Kidney (tissue), 22 donors: Measurements from ENCODE around the gene ZFP36L1. TPM values are rescaled to one million over a fixed set of nuclear protein-coding genes. Genes with fewer than 3 reads are reported as not detected.

Experiments used
- DNase-seq, 5 donors: peaks; one replicate each; pipeline ENCODE4 v3.0.0-alpha.2; 2013 to 2020
- FAIRE-seq: peaks from 2 replicates; lab custom pipeline; 2012; peaks lifted over from hg19 to GRCh38; lab: Jason Lieb, UNC
- H3K27ac ChIP-seq, 2 donors: one replicate each; pipeline ENCODE4 v1.7.0; 2013; ENCODE audit warnings: low read depth in 2 of 2, low read length in 2 of 2, inconsistent platforms in 1 of 2
- H3K27me3 ChIP-seq: one replicate; pipeline ENCODE4 v1.7.1; 2013; ENCODE audit warnings: low read length, inconsistent platforms; ENCODE audit not compliant: control insufficient read depth, insufficient read depth
- H3K36me3 ChIP-seq, 3 donors: one replicate each; pipeline versions ENCODE4 v1.7.0 to v1.7.1; 2013; ENCODE audit warnings: low read length in 3 of 3, control low read depth in 1 of 3, inconsistent platforms in 1 of 3; ENCODE audit not compliant: insufficient read depth in 3 of 3, control insufficient read depth in 2 of 3
- H3K4me1 ChIP-seq, 3 donors: one replicate each; pipeline versions ENCODE4 v1.7.0 to v1.7.1; 2013; ENCODE audit warnings: low read length in 3 of 3, inconsistent platforms in 1 of 3, low read depth in 1 of 3; ENCODE audit not compliant: control insufficient read depth in 2 of 3, insufficient read depth in 2 of 3
- H3K4me3 ChIP-seq, 3 donors: one replicate each; pipeline versions ENCODE4 v1.7.0 to v1.8.1; 2013; ENCODE audit warnings: low read length in 3 of 3, control low read depth in 1 of 3, inconsistent platforms in 1 of 3
- H3K9ac ChIP-seq, 3 donors: one replicate each; pipeline versions ENCODE4 v1.7.0 to v1.7.1; 2013; ENCODE audit warnings: low read length in 3 of 3, control low read depth in 1 of 3, inconsistent platforms in 1 of 3
- H3K9me3 ChIP-seq, 3 donors: one replicate each; pipeline versions ENCODE4 v1.7.0 to v1.7.1; 2013; ENCODE audit warnings: low read length in 3 of 3, control low read depth in 1 of 3, inconsistent platforms in 1 of 3; ENCODE audit not compliant: control insufficient read depth in 2 of 3, insufficient read depth in 1 of 3
- intact Hi-C: fragments of 100-400 bp; cut with DNase I; formaldehyde crosslinking; loops from one replicate; pipeline ENCODE4 v1.11.1; 2022
- long read RNA-seq, 10 donors: library from polyadenylated mRNA in 1 of 10; unstranded in 1 of 10; transcript quantifications; one replicate each; pipeline ENCODE4 v2.0.0 and lab custom pipeline, GENCODE V29; 2021 to 2026
- polyA plus RNA-seq: library from polyadenylated mRNA; stranded (reverse); fragments of 350-450 nt; fragmentation: Illumina TruSeq; extraction: RNeasy Lipid Tissue Mini Kit (QIAGEN cat#74804); gene quantifications from one replicate; pipeline ENCODE4 v1.2.3, GENCODE V29; 2014; ENCODE audit warnings: low read depth, low replicate concordance; ENCODE audit not compliant: insufficient read depth
- total RNA-seq: library from RNA; stranded (reverse); fragmentation: NEBNext Ultra II Directional; extraction: Animal tissue kit (Norgen Biotek cat#: 25700); gene quantifications from one replicate; pipeline ENCODE4 v1.2.1, GENCODE V29; 2021
- TF ChIP-seq, protein P1 (sequence below): IDR thresholded peaks from 3 replicates; pipeline ENCODE4 v1.5.1; 2012; ENCODE audit warnings: mild to moderate bottlenecking, moderate library complexity, borderline replicate concordance; ENCODE audit not compliant: insufficient read depth; ENCODE audit errors: extremely low read depth
- donor health status: control.
- donor health status: control.
- donor health status: control.
- donor health status: control.
- donor health status: control.
- donor health status: DM: yes; HTN: yes; CAD: no.
- donor health status: Normal renal cell carcinoma (clear cell type).

ZFP36L1 gene
- total RNA-seq (289 TPM), polyA plus RNA-seq (73.3 TPM)
- long read RNA-seq, donor 1, transcript ZFP36L1-202 (2 exons, 3,190 nt): major isoform, 140 of 150 reads
- long read RNA-seq, donor 1, partial matches to known transcripts: 0 of 150 reads
- long read RNA-seq, donor 1, other reads (novel, unspliced or antisense): 8 of 150 reads
- long read RNA-seq, donor 2, transcript ZFP36L1-202 (2 exons, 3,190 nt): major isoform, 146 of 146 reads
- long read RNA-seq, donor 2, partial matches to known transcripts: 0 of 146 reads
- long read RNA-seq, donor 2, other reads (novel, unspliced or antisense): 0 of 146 reads
- long read RNA-seq, donor 3, transcript ZFP36L1-202 (2 exons, 3,190 nt): major isoform, 136 of 137 reads
- long read RNA-seq, donor 3, partial matches to known transcripts: 0 of 137 reads
- long read RNA-seq, donor 3, other reads (novel, unspliced or antisense): 0 of 137 reads
- long read RNA-seq, donor 4, transcript ZFP36L1-202 (2 exons, 3,190 nt): major isoform, 159 of 159 reads
- long read RNA-seq, donor 4, partial matches to known transcripts: 0 of 159 reads
- long read RNA-seq, donor 4, other reads (novel, unspliced or antisense): 0 of 159 reads
- long read RNA-seq, donor 5, transcript ZFP36L1-202 (2 exons, 3,190 nt): major isoform, 12 of 12 reads
- long read RNA-seq, donor 5, partial matches to known transcripts: 0 of 12 reads
- long read RNA-seq, donor 5, other reads (novel, unspliced or antisense): 0 of 12 reads
- long read RNA-seq, donor 6, transcript ZFP36L1-202 (2 exons, 3,190 nt): major isoform, 27 of 28 reads
- long read RNA-seq, donor 6, partial matches to known transcripts: 0 of 28 reads
- long read RNA-seq, donor 6, other reads (novel, unspliced or antisense): 0 of 28 reads
- long read RNA-seq, donor 7, transcript ZFP36L1-202 (2 exons, 3,190 nt): major isoform, 14 of 61 reads
- long read RNA-seq, donor 7, partial matches to known transcripts: 0 of 61 reads
- long read RNA-seq, donor 7, other reads (novel, unspliced or antisense): 46 of 61 reads
- long read RNA-seq, donor 8, transcript ZFP36L1-202 (2 exons, 3,190 nt): major isoform, 127 of 129 reads
- long read RNA-seq, donor 8, partial matches to known transcripts: 0 of 129 reads
- long read RNA-seq, donor 8, other reads (novel, unspliced or antisense): 0 of 129 reads
- long read RNA-seq, donor 9, transcript ZFP36L1-202 (2 exons, 3,190 nt): major isoform, 89 of 91 reads
- long read RNA-seq, donor 9, partial matches to known transcripts: 0 of 91 reads
- long read RNA-seq, donor 9, other reads (novel, unspliced or antisense): 0 of 91 reads
- long read RNA-seq, donor 10, transcript ZFP36L1-202 (2 exons, 3,190 nt): major isoform, 128 of 135 reads
- long read RNA-seq, donor 10, partial matches to known transcripts: 7 of 135 reads
- long read RNA-seq, donor 10, other reads (novel, unspliced or antisense): 0 of 135 reads

DNA sequence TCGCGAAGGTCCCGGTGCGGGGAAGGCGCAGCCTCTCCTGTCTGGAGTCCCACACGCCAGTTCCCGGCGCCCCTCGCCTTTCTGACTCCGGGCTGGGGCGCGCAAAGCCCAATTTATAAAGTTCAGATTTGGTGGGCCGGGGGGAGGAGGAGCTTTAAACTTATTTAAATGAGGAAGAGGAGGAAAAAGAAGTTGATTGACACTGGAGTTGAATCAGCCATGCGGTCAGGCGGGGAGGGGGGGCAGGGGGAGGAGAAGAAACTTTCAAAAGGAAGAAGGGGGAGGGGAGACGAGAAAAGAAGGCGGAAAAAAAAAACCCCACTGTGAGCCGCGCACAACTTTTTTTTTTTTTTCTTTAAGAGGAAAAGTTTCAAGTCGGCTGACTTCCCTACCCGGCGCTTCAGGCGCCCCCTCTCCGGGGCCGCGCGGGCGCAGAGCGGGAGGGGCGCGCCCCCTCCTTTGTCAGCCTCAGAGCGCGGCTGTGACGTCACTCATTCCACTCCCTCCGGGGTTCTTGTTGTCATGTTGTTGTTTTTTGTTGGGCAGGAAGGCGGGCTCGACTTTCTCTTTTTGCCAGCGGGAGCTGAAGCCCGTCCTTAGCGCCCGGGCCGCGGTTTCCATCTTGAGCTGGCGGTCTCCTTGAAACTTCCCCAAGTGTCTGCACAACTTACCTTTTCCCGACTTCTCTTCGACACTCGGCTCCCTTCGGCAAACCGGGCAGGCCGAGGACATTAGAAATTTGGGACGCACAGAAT, at the start of gene ZFP36L1:
Gene ZFP36L1 (minus strand): TSS at position 89 of the 755 bp plus-strand sequence. CDS start 129 bp downstream, outside the sequence.
- H3K27me3 ChIP-seq: no peaks in the 10 kb centered on the region
- DNase-seq: peak; percentile 97 to 99 (median 98)
- peak within 1 kb of the TSS; percentile 100 for H3K27ac ChIP-seq
- TF ChIP-seq, protein P1, sequence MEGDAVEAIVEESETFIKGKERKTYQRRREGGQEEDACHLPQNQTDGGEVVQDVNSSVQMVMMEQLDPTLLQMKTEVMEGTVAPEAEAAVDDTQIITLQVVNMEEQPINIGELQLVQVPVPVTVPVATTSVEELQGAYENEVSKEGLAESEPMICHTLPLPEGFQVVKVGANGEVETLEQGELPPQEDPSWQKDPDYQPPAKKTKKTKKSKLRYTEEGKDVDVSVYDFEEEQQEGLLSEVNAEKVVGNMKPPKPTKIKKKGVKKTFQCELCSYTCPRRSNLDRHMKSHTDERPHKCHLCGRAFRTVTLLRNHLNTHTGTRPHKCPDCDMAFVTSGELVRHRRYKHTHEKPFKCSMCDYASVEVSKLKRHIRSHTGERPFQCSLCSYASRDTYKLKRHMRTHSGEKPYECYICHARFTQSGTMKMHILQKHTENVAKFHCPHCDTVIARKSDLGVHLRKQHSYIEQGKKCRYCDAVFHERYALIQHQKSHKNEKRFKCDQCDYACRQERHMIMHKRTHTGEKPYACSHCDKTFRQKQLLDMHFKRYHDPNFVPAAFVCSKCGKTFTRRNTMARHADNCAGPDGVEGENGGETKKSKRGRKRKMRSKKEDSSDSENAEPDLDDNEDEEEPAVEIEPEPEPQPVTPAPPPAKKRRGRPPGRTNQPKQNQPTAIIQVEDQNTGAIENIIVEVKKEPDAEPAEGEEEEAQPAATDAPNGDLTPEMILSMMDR: no peak
- peak within 1 kb of the TSS; percentile 89 to 100 (median 99) for H3K4me3 ChIP-seq
- H3K9ac ChIP-seq: peak within 1 kb of the TSS; percentile 99 to 100 (median 99)
- no peak for FAIRE-seq
- peaks cover 0 to 12% (median 11%) of the 10 kb centered on the region in 3 donors for H3K4me1 ChIP-seq
- intact Hi-C loops: loop anchor here (10.0 kb wide), 1 partner anchor 248 kb away; no protein-coding TSS in a partner anchor
- no peaks in the 10 kb centered on the region for H3K9me3 ChIP-seq
- peaks cover 3 to 35% (median 7%) of the 10 kb centered on the region in 3 donors for H3K36me3 ChIP-seq

DNA sequence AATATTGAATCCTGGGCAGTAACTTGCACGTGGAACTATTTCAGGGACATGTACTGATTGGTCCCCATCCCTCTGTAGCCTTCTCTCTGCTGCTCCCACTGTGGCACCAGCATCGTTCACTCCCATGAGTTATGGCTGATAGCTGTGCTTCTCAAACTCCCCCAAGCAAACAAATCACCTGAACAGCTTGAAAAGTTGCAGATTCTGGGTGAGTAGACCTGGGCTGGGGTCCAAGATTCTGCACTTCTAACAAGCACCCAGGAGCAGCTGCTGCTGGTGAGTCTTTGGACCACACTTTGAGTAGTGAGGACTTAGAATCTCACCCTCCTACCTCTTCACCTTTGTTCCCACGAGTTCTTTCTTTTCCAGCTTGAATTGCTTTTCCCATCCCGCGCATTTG, 49.4 kb upstream of the ZFP36L1 start:
- no peaks in the 10 kb centered on the region for H3K9me3 ChIP-seq
- intact Hi-C loops: no loop called here

More for the DNA sequence above, 49.4 kb upstream of the ZFP36L1 start:
- no peak for FAIRE-seq
- TF ChIP-seq, protein P1: no peak
- H3K27me3 ChIP-seq: no peaks in the 10 kb centered on the region
- H3K9ac ChIP-seq: no peak overlapping the region
- DNase-seq: peak in 3 of 5 donors; percentile 33 to 67 (median 43)
- H3K36me3 ChIP-seq: no peaks in the 10 kb centered on the region
- H3K4me1 ChIP-seq: peaks cover 0 to 3% (median 0%) of the 10 kb centered on the region in 3 donors
- no peak overlapping the region for H3K4me3 ChIP-seq
- H3K27ac ChIP-seq: no peak overlapping the region
